GM12873 (cell line): ENCODE measurements around the gene POLR2C.

Experiments used
- TF ChIP-seq, protein P1 (sequence below): IDR thresholded peaks from 2 replicates; pipeline ENCODE4 v1.5.1; 2012; ENCODE audit warnings: low read depth, mild to moderate bottlenecking, moderate library complexity, low read length, control low read depth; ENCODE audit not compliant: insufficient read depth; ENCODE audit errors: missing control alignments

The POLR2C gene

DNA sequence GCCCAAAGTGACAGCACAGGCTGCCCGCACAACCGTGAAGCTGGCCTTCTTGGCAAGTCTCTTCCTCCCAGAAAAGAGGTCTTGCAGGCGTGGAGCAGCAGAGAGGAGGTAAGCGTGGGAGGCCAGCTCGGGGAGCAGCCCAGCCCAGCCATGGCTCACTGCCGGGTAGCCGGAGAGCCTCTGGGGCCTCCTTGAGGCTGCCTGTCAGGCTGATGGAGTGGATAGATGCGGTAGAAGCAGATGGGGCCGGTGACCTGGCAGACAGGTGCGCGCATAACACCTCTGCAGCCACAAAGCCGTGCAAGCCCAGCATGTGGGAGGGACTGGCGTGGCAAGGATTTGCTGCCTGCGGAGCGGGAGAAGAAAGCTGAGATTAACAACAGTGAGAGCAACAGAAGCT, 40.9 kb downstream of the POLR2C start:
- TF ChIP-seq, protein P1, sequence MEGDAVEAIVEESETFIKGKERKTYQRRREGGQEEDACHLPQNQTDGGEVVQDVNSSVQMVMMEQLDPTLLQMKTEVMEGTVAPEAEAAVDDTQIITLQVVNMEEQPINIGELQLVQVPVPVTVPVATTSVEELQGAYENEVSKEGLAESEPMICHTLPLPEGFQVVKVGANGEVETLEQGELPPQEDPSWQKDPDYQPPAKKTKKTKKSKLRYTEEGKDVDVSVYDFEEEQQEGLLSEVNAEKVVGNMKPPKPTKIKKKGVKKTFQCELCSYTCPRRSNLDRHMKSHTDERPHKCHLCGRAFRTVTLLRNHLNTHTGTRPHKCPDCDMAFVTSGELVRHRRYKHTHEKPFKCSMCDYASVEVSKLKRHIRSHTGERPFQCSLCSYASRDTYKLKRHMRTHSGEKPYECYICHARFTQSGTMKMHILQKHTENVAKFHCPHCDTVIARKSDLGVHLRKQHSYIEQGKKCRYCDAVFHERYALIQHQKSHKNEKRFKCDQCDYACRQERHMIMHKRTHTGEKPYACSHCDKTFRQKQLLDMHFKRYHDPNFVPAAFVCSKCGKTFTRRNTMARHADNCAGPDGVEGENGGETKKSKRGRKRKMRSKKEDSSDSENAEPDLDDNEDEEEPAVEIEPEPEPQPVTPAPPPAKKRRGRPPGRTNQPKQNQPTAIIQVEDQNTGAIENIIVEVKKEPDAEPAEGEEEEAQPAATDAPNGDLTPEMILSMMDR: no peak

DNA sequence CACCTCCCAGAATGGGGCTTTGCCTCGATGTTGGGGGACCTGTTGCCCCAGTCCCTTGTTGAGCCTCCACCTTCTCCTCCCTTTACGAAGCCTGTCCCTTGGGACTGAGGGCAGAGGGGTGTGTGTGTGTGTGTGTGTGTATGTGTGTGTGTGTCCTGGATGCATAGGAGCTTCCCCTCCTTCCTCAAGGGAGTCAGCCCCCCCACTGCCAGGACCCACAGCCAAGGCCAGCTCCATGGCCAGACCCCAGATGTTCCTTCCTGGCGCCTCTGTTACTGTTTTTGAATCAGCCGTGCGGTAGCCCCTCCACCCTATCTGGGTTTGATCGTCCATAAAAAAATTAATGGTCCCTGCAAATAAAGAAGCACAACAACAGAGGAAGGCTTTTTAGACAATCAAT, 41.5 kb downstream of the POLR2C start:
- TF ChIP-seq, protein P1: no peak

DNA sequence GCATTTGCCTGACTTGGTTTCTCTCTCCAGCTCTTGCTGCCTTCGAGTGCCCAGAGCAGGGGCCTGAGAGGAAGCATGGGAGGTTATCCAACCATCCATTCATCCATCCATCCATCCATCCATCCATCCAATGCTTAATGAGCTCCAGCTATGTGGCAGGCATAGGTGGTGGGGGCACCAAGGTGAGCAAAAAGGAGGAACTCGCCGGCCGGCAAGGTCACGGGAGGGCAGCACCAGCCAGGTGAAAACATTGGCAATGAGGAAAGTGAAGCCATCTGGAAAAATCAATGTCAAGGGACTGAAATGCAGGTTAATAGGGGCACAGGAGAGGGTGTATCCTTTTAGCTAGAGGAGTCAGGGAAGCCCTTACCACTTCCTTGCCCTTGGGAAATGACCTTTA, 42.0 kb downstream of the POLR2C start:
- TF ChIP-seq, protein P1: no peak

DNA sequence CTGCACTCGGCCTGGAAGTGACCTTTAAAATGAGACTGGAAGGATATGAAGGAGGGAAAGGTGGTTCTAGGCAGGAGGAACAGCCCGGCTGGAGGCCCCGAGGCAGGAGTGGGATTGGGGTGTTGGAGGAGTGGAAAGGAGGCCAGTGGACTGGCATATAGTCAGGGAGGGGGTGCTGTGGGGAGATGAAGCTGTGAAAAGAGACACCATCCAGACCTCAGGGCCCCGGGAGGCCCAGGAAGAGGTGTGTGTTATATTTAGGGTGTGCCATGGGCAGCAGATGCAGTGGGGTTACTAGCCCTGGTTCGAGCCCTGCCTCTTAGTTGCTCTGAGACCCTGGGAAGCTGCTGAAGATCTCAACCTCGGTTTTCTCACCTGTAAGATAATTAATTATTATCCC, 42.7 kb downstream of the POLR2C start:
- TF ChIP-seq, protein P1: no peak

DNA sequence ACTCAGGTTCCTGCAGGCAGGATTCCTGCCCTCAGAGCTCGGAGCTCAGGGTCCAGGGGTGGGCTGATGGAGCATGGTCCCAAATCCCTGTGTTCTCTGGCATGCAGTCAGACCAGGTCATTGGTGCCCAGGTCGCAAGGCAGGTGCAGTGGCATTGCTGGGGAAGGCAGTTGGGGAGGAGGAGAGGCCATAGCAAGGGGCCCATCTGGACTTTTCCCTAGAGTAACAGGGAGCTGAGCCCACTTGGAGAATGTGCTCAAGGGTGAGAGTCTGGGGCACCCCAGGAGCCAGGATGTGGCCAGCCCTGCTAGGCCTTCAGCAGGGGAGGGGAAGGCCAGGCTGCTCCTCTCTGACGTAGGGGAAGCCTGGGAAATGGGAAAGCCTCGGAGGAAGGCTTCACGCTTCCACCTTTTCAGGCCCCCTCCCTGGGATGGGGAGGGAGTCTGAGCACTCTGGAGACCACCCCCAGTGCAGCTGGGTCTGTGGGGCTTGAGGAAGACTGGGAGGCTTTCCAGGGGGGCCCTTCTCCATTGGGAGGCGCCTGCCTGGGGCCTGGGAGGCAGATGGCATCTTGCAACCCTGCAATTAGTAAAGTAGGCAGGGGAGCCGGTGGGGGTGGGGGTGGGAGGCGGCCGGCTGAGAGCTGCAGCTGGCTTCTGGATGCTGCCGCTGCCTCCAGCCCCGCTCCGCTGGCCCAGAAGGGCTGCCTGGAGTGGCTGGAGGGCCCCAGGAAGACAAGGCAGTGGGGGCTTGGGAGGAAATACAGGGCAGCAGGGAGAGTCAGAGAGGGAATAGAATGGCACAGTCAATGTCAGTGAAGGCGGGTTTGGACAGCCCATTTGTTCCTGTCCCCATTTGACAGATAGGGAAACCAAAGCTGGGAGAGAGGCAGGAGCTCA, 44.9 kb downstream of the POLR2C start:
- TF ChIP-seq, protein P1: no peak

DNA sequence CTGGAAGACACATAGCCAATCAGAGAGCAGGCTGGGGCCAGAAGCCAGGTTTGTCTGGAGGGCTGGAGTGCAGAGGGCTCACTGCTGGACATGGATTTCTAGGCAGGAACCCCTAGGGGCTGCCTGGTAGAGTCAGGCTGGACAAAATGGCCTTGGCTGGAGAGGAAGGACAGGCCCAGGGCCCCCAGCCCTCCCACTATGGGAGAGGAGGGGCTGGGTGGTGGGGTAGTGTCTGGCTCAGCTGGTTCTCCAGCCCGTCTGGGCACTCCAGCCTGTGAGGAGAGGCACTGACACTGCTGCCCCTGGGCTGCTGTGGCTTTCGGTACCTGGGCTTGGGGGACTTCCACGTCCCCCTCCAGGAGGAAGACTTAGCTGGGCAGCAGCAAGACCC, 45.6 kb downstream of the POLR2C start:
- TF ChIP-seq, protein P1: no peak

DNA sequence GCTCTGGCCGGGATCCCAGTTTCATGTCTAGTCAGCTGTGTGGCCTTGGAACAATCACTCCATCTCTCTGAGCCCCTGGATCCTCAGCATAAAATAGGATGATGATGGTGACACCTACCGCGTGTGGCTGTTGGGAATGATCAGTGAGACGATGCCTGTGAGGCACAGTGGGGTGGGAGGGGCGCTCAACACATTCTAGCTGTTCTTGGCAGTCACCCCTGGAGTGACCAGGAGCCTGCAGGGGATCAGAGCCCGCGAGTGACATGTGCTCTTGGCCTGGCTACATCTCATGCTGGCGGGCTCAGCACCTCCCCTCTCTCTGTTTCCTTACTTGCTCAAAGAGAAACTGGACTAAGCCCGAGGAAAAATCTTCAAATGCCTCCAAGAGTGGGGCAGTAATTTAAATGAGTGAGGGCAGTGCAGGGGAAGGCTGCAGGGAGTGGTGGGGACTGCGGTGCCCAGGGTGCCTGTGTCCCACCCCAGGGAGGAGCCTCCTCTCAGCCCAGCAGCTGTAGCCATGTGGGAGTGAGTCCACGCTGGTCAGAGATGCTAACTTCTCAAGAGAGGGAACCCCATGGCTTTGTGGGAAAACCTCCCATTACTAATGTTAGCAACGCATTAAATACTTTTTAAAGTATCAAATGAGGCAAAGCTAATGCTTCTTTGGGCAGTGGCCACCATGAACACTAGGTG, 46.9 kb downstream of the POLR2C start:
- TF ChIP-seq, protein P1: no peak
